ENCODE results near the gene XYLT1. TPM values are rescaled to one million over a fixed set of nuclear protein-coding genes. Genes with fewer than 3 reads are reported as not detected.

Gene XYLT1
- polyA plus RNA-seq, 1 of the 3 experiments (the other 2 are of a cell fraction) = 17.6 TPM

- no peaks in the 10 kb centered on the region; a peak in 1 of 4 replicates for H3K4me1 ChIP-seq (ENCODE audit: control insufficient read depth in 1 of 2, insufficient read depth in 2 of 2, low read depth in 1 of 2, low read length in 1 of 2)
- TF ChIP-seq NFIC (IDR thresholded peaks at IDR 0.05; ENCODE audit: borderline replicate concordance) (no peak), FOXM1 (IDR thresholded peaks at IDR 0.05; ENCODE audit: low read depth) (no peak), TCF12 (IDR thresholded peaks at IDR 0.05) (no peak), FOSL2 (IDR thresholded peaks at IDR 0.05; ENCODE audit: borderline replicate concordance, low read depth) (no peak), YY1 (IDR thresholded peaks at IDR 0.05; ENCODE audit: low read depth) (no peak), CTCF (IDR thresholded peaks at IDR 0.05) (no peak), JUND (IDR thresholded peaks at IDR 0.05) (no peak), MXI1 (IDR thresholded peaks at IDR 0.05; ENCODE audit: low read depth, low read length) (no peak), FOXJ3 (CRISPR knock-in tag; IDR thresholded peaks at IDR 0.05) (no peak), TAF1 (IDR thresholded peaks at IDR 0.05; ENCODE audit: borderline replicate concordance, low read depth, low read length) (no peak), IRF3 (IDR thresholded peaks at IDR 0.05; ENCODE audit: low read depth, low read length) (no peak), RAD21 (IDR thresholded peaks at IDR 0.05; ENCODE audit: low read length) (no peak), PBX3 (IDR thresholded peaks at IDR 0.05) (no peak), NRF1 (IDR thresholded peaks at IDR 0.05; ENCODE audit: low read depth, low read length) (no peak), EZH2phosphoT487 (IDR thresholded peaks at IDR 0.05; ENCODE audit: borderline replicate concordance, low read depth) (no peak), EP300 (IDR thresholded peaks at IDR 0.05; ENCODE audit: borderline replicate concordance in 1 of 2, low read depth in 1 of 2, low read length in 1 of 2) (no peak)
- no peaks in the 10 kb centered on the region for H3K9me3 ChIP-seq
- no peak for DNase-seq
- no peaks in the 10 kb centered on the region for H3K9me2 ChIP-seq
- no peak overlapping the region for H2AFZ ChIP-seq (ENCODE audit: low read depth)
- WGBS (ENCODE audit: low lambda C conversion rate) = 79% methylated on average over 3 of the region's 3 CpGs
- no peaks in the 10 kb centered on the region for H3K27me3 ChIP-seq (ENCODE audit: insufficient read depth)
- peaks cover 42% of the 10 kb centered on the region; the same call in 1 of the 2 replicates for H3K79me2 ChIP-seq (ENCODE audit: insufficient read depth)
- ChIA-PET POLR2A (no interaction called here), CTCF (no interaction called here)
- H3K4me2 ChIP-seq = no peak overlapping the region
- no peak overlapping the region for H3K27ac ChIP-seq (ENCODE audit: low read depth in 2 of 2, low read length in 1 of 2)
- no peak overlapping the region for H3K9ac ChIP-seq
- H4K20me1 ChIP-seq (ENCODE audit: insufficient read depth) = peaks cover 92% of the 10 kb centered on the region
- H3K4me3 ChIP-seq (ENCODE audit: low read depth in 2 of 2, low read length in 1 of 2) = no peak overlapping the region
- H3K36me3 ChIP-seq (replicated peaks in 1 of 2; ENCODE audit: control insufficient read depth in 1 of 2, insufficient read depth in 2 of 2, low read length in 1 of 2) = peaks cover 6 to 61% of the 10 kb centered on the region in 2 experiments
- H3F3A ChIP-seq (replicated peaks; ENCODE audit: insufficient read depth) = peaks cover 17% of the 10 kb centered on the region
These were observed 308.2 kb downstream of the XYLT1 start for GRCh38 chr16:17162560-17162959.

All from SK-N-SH (cell line).